HG03039 (cell line): Measurements from ENCODE around the gene MPZL3.
A peak's percentile ranks its signal among the peaks of the same experiment; 100 is the strongest.

ENCODE experiments used
- ATAC-seq: cut with Tn5 transposase; IDR thresholded peaks from one replicate; pipeline ENCODE4 v1.9.1; 2021; ENCODE audit warnings: mild to moderate bottlenecking, moderate library complexity; ENCODE audit not compliant: unreplicated experiment

The MPZL3 gene

GRCh38 chr11:118232659-118233058, 19.5 kb downstream of the MPZL3 start:
- no peak for ATAC-seq

- ATAC-seq = no peak
These were observed 20.7 kb downstream of the MPZL3 start for GRCh38 chr11:118231461-118231860.

GRCh38 chr11:118230088-118230487, 22.1 kb downstream of the MPZL3 start:
- no peak for ATAC-seq

- ATAC-seq = no peak
These were observed 22.8 kb downstream of the MPZL3 start for GRCh38 chr11:118229274-118229847.

- ATAC-seq = no peak
These were observed 24.0 kb downstream of the MPZL3 start for GRCh38 chr11:118227865-118228785.

GRCh38 chr11:118226781-118227180, 25.4 kb downstream of the MPZL3 start:
- no peak for ATAC-seq

- no peak for ATAC-seq
These were observed 25.9 kb downstream of the MPZL3 start for GRCh38 chr11:118226296-118226695.

- no peak for ATAC-seq
These were observed 27.5 kb downstream of the MPZL3 start, which contains the start of gene JAML for GRCh38 chr11:118224511-118225188. TSS of gene JAML (minus strand) at chr11:118225011. CDS start at chr11:118214866, 10,145 bp downstream.

GRCh38 chr11:118223992-118224391, 28.2 kb downstream of the MPZL3 start:
- no peak for ATAC-seq

- ATAC-seq = no peak
These were observed 28.6 kb downstream of the MPZL3 start for GRCh38 chr11:118223570-118223969.

GRCh38 chr11:118222437-118222836, 29.7 kb downstream of the MPZL3 start:
- ATAC-seq = no peak

- no peak for ATAC-seq
These were observed 30.7 kb downstream of the MPZL3 start for GRCh38 chr11:118221419-118221818.

GRCh38 chr11:118219732-118220131, 32.4 kb downstream of the MPZL3 start:
- ATAC-seq = no peak

GRCh38 chr11:118219244-118219643, 32.9 kb downstream of the MPZL3 start:
- ATAC-seq = no peak

- no peak for ATAC-seq
These were observed 34.6 kb downstream of the MPZL3 start for GRCh38 chr11:118217575-118217974.

- ATAC-seq = peak; percentile 44
These were observed 35.3 kb downstream of the MPZL3 start for GRCh38 chr11:118216621-118217481.

- no peak for ATAC-seq
These were observed 36.4 kb downstream of the MPZL3 start for GRCh38 chr11:118215765-118216164.

- no peak for ATAC-seq
These were observed 36.9 kb downstream of the MPZL3 start for GRCh38 chr11:118215262-118215661.

- ATAC-seq = no peak
These were observed 37.8 kb downstream of the MPZL3 start for GRCh38 chr11:118214210-118214914.

- no peak for ATAC-seq
These were observed 38.4 kb downstream of the MPZL3 start for GRCh38 chr11:118213781-118214180.
